T-helper 2 cell treated with Interferon-gamma antibody and Interleukin-4, amounts not matched to agents 100 ng/mL and 5 ng/mL, for 36 hours (primary cell): Measurements from ENCODE around the gene ACTRT3. TPM values are rescaled to one million over a fixed set of nuclear protein-coding genes. Genes with fewer than 3 reads are reported as not detected.
"Not testable (repeated sequence)": the region's sequence is repeated elsewhere in the genome, so short reads cannot be mapped to it uniquely, and the experiment has no call there.

ENCODE experiments used
- intact Hi-C: fragments of 100-400 bp; cut with micrococcal nuclease; formaldehyde crosslinking; loops from one replicate; pipeline ENCODE4 v1.15.1; 2023
- total RNA-seq: library from RNA; stranded (reverse); gene quantifications from 2 replicates; pipeline ENCODE4 v1.2.3, GENCODE V29; 2022

The ACTRT3 gene
- total RNA-seq, 1 donor from 2014 or later: 0.45 TPM

DNA sequence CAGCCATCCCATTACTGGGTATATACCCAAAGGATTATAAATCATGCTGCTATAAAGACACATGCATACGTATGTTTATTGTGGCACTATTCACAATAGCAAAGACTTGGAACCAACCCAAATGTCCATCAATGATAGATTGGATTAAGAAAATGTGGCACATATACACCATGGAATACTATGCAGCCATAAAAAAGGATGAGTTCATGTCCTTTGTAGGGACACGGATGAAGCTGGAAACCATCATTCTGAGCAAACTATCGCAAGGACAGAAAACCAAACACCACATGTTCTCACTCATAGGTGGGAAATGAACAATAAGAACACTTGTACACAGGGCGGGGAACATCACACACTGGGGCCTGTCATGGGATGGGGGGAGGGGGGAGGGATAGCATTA is 50.9 kb downstream of the ACTRT3 start:
- intact Hi-C loops: not testable (repeated sequence)

Other genes with a start within 250 kb of the ACTRT3 start
- gene MECOM, start 105.8 kb downstream of the ACTRT3 start, total RNA-seq: not detected in 2 replicates
- 2.7 and 4.1 TPM in 2 replicates for gene TERC, start 4.5 kb downstream of the ACTRT3 start, total RNA-seq
- gene MYNN, start 3.8 kb upstream of the ACTRT3 start, total RNA-seq: 15.7 and 18.0 TPM in 2 replicates
- gene LRRIQ4, start 43.3 kb upstream of the ACTRT3 start, total RNA-seq: 0.16 TPM in 1 of 2 replicates, not detected in the other
- 4.5 and 5.1 TPM in 2 replicates for gene LRRC34, start 43.3 kb upstream of the ACTRT3 start, total RNA-seq
- not detected in 2 replicates for gene LRRC31, start 100.4 kb upstream of the ACTRT3 start, total RNA-seq
- not detected in 2 replicates for gene SAMD7, start 142.0 kb upstream of the ACTRT3 start, total RNA-seq
- gene SEC62, start 197.2 kb upstream of the ACTRT3 start, total RNA-seq: 67.4 and 68.9 TPM in 2 replicates